IMR-90 (cell line): Measurements from ENCODE around the gene DHRS12. TPM values are rescaled to one million over a fixed set of nuclear protein-coding genes. Genes with fewer than 3 reads are reported as not detected.

Experiments
- ATAC-seq: fragments of 200-7000 bp; cut with Tn5 transposase; 2 replicates; pipeline ENCODE4 v1.9.1; 2020; ENCODE audit warnings: low read depth, mild to moderate bottlenecking, moderate library complexity
- BruUV-seq: library from RNA; stranded (reverse); fragments of 400-500 nt; replicated peaks from 2 replicates; lab custom pipeline; 2021; lab: Mats Ljungman, UMichigan
- CTCF ChIA-PET: fragments of 300-600 bp; formaldehyde crosslinking; extraction: SDS; loops from one replicate; lab custom pipeline; 2021; ENCODE audit warnings: antibody characterized with exemption; lab: Yijun Ruan, JAX
- POLR2A ChIA-PET: fragments of 300-600 bp; sonication (Branson Sonifier 250); formaldehyde crosslinking; loops from one replicate; lab custom pipeline; 2022; ENCODE audit warnings: antibody characterized with exemption; ENCODE audit not compliant: unreplicated experiment; lab: Charles Lee
- DNase-seq: peaks from one replicate; pipeline ENCODE4 v3.0.0; 2013
- H2AFZ ChIP-seq: replicated peaks from 2 replicates; pipeline ENCODE3; 2013; ENCODE audit warnings: low read length, mild to moderate bottlenecking; ENCODE audit not compliant: poor library complexity
- H2AK5ac ChIP-seq: 2 replicates; pipeline ENCODE4 v1.6.1; 2013; ENCODE audit warnings: low read depth, low read length, inconsistent platforms
- H2AK9ac ChIP-seq: replicated peaks from 2 replicates; pipeline ENCODE3; 2013; ENCODE audit warnings: mild to moderate bottlenecking, low read depth, low read length, moderate library complexity; ENCODE audit not compliant: poor library complexity
- H2BK120ac ChIP-seq: 2 replicates; pipeline ENCODE4 v1.6.1; 2013; ENCODE audit warnings: low read depth, low read length, inconsistent platforms
- H2BK15ac ChIP-seq: 3 replicates; pipeline ENCODE4 v1.6.1; 2013; ENCODE audit warnings: low read depth, low read length, inconsistent platforms
- H2BK20ac ChIP-seq: 2 replicates; pipeline ENCODE4 v1.6.1; 2013; ENCODE audit warnings: low read depth, mild to moderate bottlenecking, inconsistent platforms, low read length, moderate library complexity
- H2BK5ac ChIP-seq: 2 replicates; pipeline ENCODE4 v1.6.1; 2013; ENCODE audit warnings: mild to moderate bottlenecking, low read depth, low read length, inconsistent platforms; ENCODE audit not compliant: poor library complexity, severe bottlenecking
- H3K14ac ChIP-seq: replicated peaks from 2 replicates; pipeline ENCODE4 v1.6.1; 2013; ENCODE audit warnings: low read depth, low read length, inconsistent platforms
- H3K18ac ChIP-seq: 2 replicates; pipeline ENCODE4 v1.6.1; 2013; ENCODE audit warnings: low read depth, low read length, control low read depth
- H3K23ac ChIP-seq: 2 replicates; pipeline ENCODE4 v1.6.1; 2013; ENCODE audit warnings: low read depth, low read length, inconsistent platforms
- H3K27ac ChIP-seq: 2 replicates; pipeline ENCODE4 v1.5.1; 2013; ENCODE audit warnings: mild to moderate bottlenecking, control low read depth, low read length; ENCODE audit not compliant: insufficient read depth
- H3K27me3 ChIP-seq: 2 replicates; pipeline ENCODE4 v1.6.1; 2013; ENCODE audit warnings: low read length; ENCODE audit not compliant: control insufficient read depth, insufficient read depth
- H3K36me3 ChIP-seq: 2 replicates; pipeline ENCODE4 v1.6.1; 2013; ENCODE audit warnings: low read length, mixed read lengths; ENCODE audit not compliant: control insufficient read depth, insufficient read depth
- H3K4ac ChIP-seq: 2 replicates; pipeline ENCODE4 v1.6.1; 2013; ENCODE audit warnings: low read depth, low read length, inconsistent platforms
- H3K4me1 ChIP-seq: 2 replicates; pipeline ENCODE4 v1.6.1; 2013; ENCODE audit warnings: low read length, mixed read lengths; ENCODE audit not compliant: control insufficient read depth, insufficient read depth
- H3K4me2 ChIP-seq: 2 replicates; pipeline ENCODE4 v1.6.1; 2013; ENCODE audit warnings: low read depth, mild to moderate bottlenecking, control low read depth, low read length, moderate library complexity
- H3K4me3 ChIP-seq: 2 replicates; pipeline ENCODE4 v1.5.1; 2013; ENCODE audit warnings: low read depth, mild to moderate bottlenecking, control low read depth, low read length, moderate library complexity; ENCODE audit not compliant: insufficient read depth
- H3K56ac ChIP-seq: 2 replicates; pipeline ENCODE4 v1.6.1; 2013; ENCODE audit warnings: low read length, inconsistent platforms; ENCODE audit not compliant: insufficient read depth; ENCODE audit errors: extremely low read depth
- H3K79me1 ChIP-seq, 2 experiments: 2 replicates each; pipeline ENCODE4 v1.6.1; 2013; ENCODE audit warnings: low read length in 2 of 2, inconsistent platforms in 1 of 2, low read depth in 1 of 2
- H3K9ac ChIP-seq: 2 replicates; pipeline ENCODE4 v1.6.1; 2013; ENCODE audit warnings: low read depth, low read length, control low read depth
- H3K9me1 ChIP-seq: 2 replicates; pipeline ENCODE4 v1.6.1; 2013; ENCODE audit warnings: low read length, inconsistent platforms; ENCODE audit not compliant: insufficient read depth
- H3K9me3 ChIP-seq: 2 replicates; pipeline ENCODE4 v1.6.1; 2013; ENCODE audit warnings: low read length; ENCODE audit not compliant: control insufficient read depth, insufficient read depth
- H4K20me1 ChIP-seq: 2 replicates; pipeline ENCODE4 v1.6.1; 2013; ENCODE audit warnings: low read length, inconsistent platforms; ENCODE audit not compliant: insufficient read depth
- H4K5ac ChIP-seq: 2 replicates; pipeline ENCODE4 v1.6.1; 2013; ENCODE audit warnings: mild to moderate bottlenecking, low read depth, low read length, control low read depth
- H4K8ac ChIP-seq, 2 experiments: 2 replicates each; pipeline ENCODE4 v1.6.1; 2013; ENCODE audit warnings: low read depth in 2 of 2, low read length in 2 of 2, control low read depth in 1 of 2, inconsistent platforms in 1 of 2
- H4K91ac ChIP-seq: 2 replicates; pipeline ENCODE4 v1.6.1; 2013; ENCODE audit warnings: low read depth, low read length, inconsistent platforms; ENCODE audit not compliant: insufficient read depth
- BHLHE40 ChIP-seq: fragments of 150-350 bp; IDR thresholded peaks from 2 replicates; pipeline ENCODE4 v1.6.1; 2016; ENCODE audit warnings: mild to moderate bottlenecking, low read depth, low read length
- CTCF ChIP-seq: conservative IDR thresholded peaks from 2 replicates; pipeline ENCODE4 v1.5.1; 2012; ENCODE audit warnings: mild to moderate bottlenecking, low read depth, low read length, improper control_type of control experiment
- MAZ ChIP-seq: IDR thresholded peaks from 2 replicates; pipeline ENCODE4 v1.6.1; 2012; ENCODE audit warnings: low read depth, mild to moderate bottlenecking, low read length, improper control_type of control experiment, moderate library complexity, borderline replicate concordance
- NFE2L2 ChIP-seq: fragments of 150-350 bp; IDR thresholded peaks from 2 replicates; pipeline ENCODE4 v1.6.1; 2016; ENCODE audit warnings: low read depth, mild to moderate bottlenecking, low read length
- SMC3 ChIP-seq: fragments of 150-350 bp; IDR thresholded peaks from 2 replicates; pipeline ENCODE4 v1.6.1; 2016; ENCODE audit warnings: low read depth, mild to moderate bottlenecking, antibody characterized with exemption, low read length, moderate library complexity
- whole genome bisulfite sequencing, 2 experiments: methylation state at CpG; one replicate each; pipeline versions ENCODE4 v1.1.5 to v1.1.7; 2013; ENCODE audit warnings: missing lambda C conversion rate in 2 of 2; ENCODE audit not compliant: insufficient read length in 1 of 2; ENCODE audit errors: extremely low coverage in 2 of 2; 5-methylcytosine and 5-hydroxymethylcytosine counted together
- dilution Hi-C: fragments of 300-500 bp; cut with HindIII; formaldehyde crosslinking; loops from one replicate; pipeline ENCODE4 v1.14.3; 2018; ENCODE audit warnings: low sequenced_read_pairs; ENCODE audit not compliant: unreplicated experiment
- in situ Hi-C: fragments of 300-500 bp; cut with MboI; formaldehyde crosslinking; loops from 3 replicates; pipeline ENCODE4 v1.14.3; 2019; ENCODE audit warnings: low sequenced_read_pairs, inconsistent platforms, mixed read lengths
- intact Hi-C: fragments of 100-400 bp; cut with micrococcal nuclease; formaldehyde crosslinking; loops from 2 replicates; pipeline ENCODE4 v1.10.0; 2022
- polyA plus RNA-seq, 3 experiments: library from polyadenylated mRNA; depleted of rRNA; stranded (reverse); fragments of >200 nt; gene quantifications; 2 replicates each; pipeline ENCODE4 v1.2.3, GENCODE V29; 2012; ENCODE audit warnings: low replicate concordance in 1 of 3
- total RNA-seq: library from RNA; depleted of rRNA; stranded (reverse); fragments of >200 nt; gene quantifications from 2 replicates; pipeline ENCODE4 v1.2.3, GENCODE V29; 2012

The DHRS12 gene
- total and polyA plus RNA-seq, 2 of the 4 experiments (the other 2 are of a cell fraction): 1.3 to 1.6 TPM

GRCh38 chr13:51840917-51841316, 37.0 kb upstream of the DHRS12 start:
- Histone ChIP-seq H3K27me3 (peaks cover 38% of the 10 kb centered on the region), H4K8ac (no peak overlapping the region), H4K91ac (no peak overlapping the region), H2BK20ac (no peak overlapping the region), H3K79me1 (no peaks in the 10 kb centered on the region), H2AK9ac (no peak overlapping the region), H3K36me3 (no peaks in the 10 kb centered on the region), H2AK5ac (no peak overlapping the region), H3K23ac (no peak overlapping the region), H3K18ac (no peak overlapping the region), H3K9ac (no peak overlapping the region), H3K4ac (no peak overlapping the region), H2AFZ (no peak overlapping the region), H2BK15ac (no peak overlapping the region), H3K9me3 (no peaks in the 10 kb centered on the region), H2BK5ac (no peak overlapping the region), H3K27ac (no peak overlapping the region), H3K4me1 (no peaks in the 10 kb centered on the region), H2BK120ac (no peak overlapping the region), H4K5ac (no peak overlapping the region), H3K14ac (no peak overlapping the region), H3K4me3 (no peak overlapping the region), H3K56ac (no peak overlapping the region), H3K9me1 (no peaks in the 10 kb centered on the region), H3K4me2 (no peak overlapping the region), H4K20me1 (no peaks in the 10 kb centered on the region)
- no TSS peak for BruUV-seq
- in situ Hi-C loops (no loop called here), intact Hi-C loops (no loop called here), dilution Hi-C loops (no loop called here)
- POLR2A ChIA-PET: no interaction called here
- no peak for ATAC-seq
- WGBS, 2 experiments: no CpG with 5 or more reads among the region's 6 CpGs
- no peak for TF ChIP-seq NFE2L2
- TF ChIP-seq BHLHE40: no peak
- no peak for TF ChIP-seq CTCF
- TF ChIP-seq SMC3: no peak
- no peak for TF ChIP-seq MAZ
- DNase-seq: no peak
- CTCF ChIA-PET: no interaction called here
